GM18873 (cell line): ENCODE data around the gene RASGRF2.

Experiments
- ATAC-seq: cut with Tn5 transposase; IDR thresholded peaks from one replicate; pipeline ENCODE4 v1.9.1; 2021; ENCODE audit warnings: mild to moderate bottlenecking, moderate library complexity, moderate number of reproducible peaks; ENCODE audit not compliant: unreplicated experiment, low FRiP score

The RASGRF2 gene

GRCh38 chr5:81161012-81161601 is 200.9 kb downstream of the RASGRF2 start:
- no peak for ATAC-seq

DNA sequence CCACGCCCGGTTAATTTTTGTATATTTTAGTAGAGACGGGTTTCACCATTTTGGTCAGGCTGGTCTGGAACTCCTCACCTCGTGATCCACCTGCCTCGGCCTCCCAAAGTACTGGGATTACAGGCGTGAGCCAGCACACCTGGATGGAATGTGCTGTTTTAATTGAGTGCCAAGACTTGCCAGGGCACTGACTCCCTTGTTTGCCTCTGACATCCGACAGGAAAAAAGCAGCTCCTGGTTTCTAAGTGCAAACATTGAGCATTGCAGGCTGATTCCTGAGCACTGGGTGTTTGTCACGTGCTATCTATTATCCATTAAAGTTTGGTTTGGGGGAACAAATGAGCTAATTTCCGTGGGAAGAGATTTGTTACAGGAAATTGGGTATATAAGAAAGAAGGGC is 202.3 kb downstream of the RASGRF2 start:
- ATAC-seq: no peak

DNA sequence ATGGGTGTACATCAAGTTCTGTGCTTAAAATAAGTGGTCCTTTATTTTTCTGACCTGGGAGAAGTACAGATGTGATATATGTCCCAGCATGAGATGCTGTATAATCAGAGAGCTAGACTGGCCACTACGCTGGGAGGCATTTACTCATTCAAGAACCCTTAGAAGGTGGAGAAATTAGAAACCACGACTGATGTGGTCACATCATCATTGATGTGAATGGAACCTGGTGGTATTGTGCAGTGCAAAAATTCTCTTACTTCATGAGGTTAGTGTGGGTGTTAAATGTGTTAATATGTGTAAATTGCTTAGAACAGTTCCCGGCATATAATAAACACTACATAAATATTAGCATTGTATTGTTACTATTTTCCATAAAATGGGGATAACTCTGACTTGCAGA is 203.5 kb downstream of the RASGRF2 start:
- ATAC-seq: no peak

DNA sequence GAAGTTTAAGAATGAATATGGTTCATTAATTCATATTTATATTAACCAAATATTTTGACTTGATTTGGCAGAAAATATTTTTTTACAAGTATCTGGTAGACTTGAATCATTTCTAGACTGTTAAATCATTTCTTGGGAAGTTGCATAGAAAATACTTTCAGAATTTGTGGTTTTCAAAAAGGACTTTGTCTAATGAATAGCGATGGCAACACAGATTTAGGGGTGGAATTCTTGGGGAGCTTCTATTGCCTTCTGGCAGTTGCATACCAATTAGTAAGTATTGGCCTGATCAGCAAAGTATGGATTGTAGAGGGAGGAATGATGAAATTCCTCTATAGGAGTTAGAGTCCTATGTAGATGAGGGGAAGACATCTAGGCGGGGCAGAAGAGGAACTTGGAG is 204.3 kb downstream of the RASGRF2 start:
- ATAC-seq: no peak

DNA sequence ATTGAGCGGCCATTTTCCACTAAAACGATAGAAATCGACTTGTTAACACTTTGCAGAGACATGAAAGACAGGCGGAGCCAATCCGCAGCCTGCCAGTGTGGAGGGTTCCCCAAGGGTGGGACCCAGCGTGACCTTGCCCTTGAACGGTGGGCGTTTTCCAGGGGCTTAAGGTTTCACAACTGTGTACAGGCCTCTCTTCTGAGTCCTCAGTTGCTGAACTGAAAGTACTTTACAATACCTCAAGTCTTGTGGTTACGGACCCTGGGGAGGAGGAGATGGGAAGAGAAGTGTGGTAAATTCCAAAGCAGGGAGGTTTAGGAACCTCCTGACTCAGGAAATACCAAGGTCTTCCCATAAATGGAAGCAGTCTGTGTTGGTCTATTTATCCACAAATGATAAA is 204.8 kb downstream of the RASGRF2 start:
- ATAC-seq: no peak

DNA sequence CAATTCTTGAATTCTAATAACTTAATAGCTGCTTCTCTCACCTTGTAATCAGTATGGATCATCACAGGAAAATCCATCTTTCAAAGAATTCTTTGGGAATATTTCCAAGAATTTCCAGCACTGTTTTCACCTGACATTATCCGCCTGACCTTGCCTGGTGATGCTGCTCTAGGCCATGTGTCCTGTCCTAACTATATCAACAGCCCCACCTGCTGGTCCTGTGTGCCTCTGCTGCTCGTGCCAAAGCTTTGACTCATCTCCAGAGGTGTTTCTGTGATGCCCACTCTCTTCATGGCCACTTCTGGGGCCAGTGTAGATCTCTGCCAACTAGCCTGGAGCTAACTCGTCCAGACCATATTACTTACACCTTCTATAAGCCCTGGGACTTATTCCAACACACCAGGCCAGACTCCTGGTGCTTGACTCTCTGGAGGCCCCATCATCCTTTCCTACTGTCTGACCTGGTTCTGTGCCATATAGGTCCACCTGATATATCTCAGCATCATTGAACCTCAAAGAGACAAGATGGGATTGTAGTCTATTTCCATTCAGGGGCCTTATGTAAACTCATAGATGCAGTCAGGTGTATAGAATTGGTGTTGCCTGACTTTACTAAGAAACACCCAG is 205.4 kb downstream of the RASGRF2 start:
- peak; percentile 65 for ATAC-seq

GRCh38 chr5:81166430-81166829 is 206.3 kb downstream of the RASGRF2 start:
- ATAC-seq: no peak

GRCh38 chr5:81167078-81167477 is 206.9 kb downstream of the RASGRF2 start:
- no peak for ATAC-seq

DNA sequence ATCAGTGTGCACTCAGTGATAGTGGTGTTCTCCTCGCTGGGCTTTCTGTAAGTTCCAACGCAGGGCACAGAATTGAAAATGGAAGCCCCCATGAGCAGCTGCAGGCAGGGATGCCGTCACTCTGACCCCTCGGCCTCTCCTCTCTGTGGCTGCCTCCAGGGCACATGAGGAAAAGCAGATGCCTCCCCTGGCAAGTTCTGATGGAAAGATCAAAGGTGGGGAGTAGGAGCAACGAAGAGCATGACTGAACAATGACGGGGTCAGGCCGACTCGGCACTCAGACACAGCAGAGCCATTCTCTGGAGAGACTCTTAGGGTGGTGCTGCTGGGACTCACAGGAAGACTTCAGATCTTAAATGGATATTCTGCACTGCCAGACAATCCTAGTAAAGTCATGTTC is 207.4 kb downstream of the RASGRF2 start:
- no peak for ATAC-seq

GRCh38 chr5:81169924-81170323 is 209.8 kb downstream of the RASGRF2 start:
- ATAC-seq: no peak

- ATAC-seq: no peak
Observed at GRCh38 chr5:81171769-81172168, 211.6 kb downstream of the RASGRF2 start.

DNA sequence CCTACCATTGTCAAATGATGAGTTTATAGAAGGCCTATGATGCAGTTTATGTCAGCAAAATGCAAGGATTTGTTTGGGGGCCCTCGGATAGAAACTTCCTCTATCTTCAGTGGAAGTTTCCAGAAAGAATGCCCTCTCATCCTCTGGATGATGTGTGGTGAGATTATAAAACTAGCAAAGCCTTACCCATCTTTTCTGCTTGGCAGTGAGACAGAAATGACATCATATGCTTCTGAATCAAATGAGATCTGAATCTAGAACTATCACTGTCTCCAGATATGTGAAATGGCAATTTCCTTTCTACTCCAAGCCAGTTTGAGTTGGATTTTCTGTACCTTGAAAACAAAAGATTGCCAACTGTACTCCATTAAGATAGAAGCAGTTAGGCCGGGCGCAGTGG is 212.5 kb downstream of the RASGRF2 start:
- ATAC-seq: no peak

- ATAC-seq: no peak
Observed at GRCh38 chr5:81177061-81177460, 216.9 kb downstream of the RASGRF2 start.

- ATAC-seq: no peak
Observed at GRCh38 chr5:81179959-81180358, 219.8 kb downstream of the RASGRF2 start.

DNA sequence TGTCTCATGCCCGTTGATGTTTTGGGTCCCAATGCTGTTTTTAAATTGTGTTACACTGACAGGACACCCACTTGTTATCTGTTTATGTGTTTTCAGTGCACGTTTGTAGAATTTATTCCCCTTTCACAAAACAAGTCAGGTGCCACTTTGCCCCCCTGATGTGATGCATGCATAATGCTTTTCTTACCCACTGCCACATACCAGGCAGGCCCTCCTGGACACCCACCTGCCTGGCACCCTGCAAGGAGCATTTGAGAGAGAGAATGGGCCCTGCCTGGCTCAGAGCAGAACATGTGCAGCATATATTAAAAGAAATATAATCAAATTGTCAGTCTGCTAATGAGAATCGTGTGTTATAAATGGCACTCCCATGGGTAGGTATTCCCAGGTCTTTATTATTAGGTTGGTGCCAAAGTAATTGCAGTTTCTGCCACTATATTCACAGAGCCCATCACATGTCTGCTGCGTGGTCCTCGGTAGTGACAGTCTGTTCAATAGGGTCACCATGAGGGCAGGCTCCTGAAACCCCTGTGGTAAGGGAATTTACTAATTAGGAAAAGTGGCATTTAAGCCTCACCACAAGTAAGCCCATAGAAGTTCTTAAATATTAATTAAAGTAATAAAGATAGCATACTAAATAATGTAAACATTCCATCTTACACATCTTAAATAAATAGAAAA is 220.8 kb downstream of the RASGRF2 start:
- ATAC-seq: no peak

DNA sequence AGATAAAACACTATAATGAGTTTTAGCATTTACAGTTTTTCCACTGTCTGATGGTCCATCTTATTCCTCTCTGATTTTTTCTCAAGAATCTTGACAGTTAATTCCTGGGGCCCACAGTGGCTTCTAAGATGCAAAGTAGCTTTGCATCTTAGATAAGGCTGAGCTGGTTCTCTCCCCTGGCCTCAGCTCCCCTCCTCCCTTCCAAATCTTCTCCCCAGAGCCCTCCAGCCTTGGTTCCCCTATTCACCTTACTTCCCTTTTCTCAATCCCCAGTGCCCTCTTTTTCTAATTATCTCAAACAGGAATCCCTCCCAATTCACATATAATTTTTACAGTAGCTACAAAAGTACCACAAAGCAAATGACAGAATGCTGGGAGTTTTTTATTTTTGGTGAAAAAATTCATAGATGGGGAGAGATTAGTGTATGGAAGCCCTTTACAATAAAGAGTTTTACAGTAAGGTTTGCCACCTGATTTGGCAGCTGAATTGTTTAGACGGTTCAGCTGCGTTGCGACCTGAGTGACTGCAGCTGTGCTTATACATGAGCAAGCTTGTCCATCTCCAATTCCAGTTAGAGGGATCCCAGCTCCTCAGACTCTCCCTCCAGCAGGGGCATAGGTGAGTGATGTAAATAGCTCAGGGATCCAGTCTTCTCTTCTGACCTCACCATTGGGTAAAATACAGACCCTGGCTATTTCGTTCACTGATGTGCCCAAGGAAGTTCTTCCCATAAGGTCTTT is 221.6 kb downstream of the RASGRF2 start:
- ATAC-seq: no peak

DNA sequence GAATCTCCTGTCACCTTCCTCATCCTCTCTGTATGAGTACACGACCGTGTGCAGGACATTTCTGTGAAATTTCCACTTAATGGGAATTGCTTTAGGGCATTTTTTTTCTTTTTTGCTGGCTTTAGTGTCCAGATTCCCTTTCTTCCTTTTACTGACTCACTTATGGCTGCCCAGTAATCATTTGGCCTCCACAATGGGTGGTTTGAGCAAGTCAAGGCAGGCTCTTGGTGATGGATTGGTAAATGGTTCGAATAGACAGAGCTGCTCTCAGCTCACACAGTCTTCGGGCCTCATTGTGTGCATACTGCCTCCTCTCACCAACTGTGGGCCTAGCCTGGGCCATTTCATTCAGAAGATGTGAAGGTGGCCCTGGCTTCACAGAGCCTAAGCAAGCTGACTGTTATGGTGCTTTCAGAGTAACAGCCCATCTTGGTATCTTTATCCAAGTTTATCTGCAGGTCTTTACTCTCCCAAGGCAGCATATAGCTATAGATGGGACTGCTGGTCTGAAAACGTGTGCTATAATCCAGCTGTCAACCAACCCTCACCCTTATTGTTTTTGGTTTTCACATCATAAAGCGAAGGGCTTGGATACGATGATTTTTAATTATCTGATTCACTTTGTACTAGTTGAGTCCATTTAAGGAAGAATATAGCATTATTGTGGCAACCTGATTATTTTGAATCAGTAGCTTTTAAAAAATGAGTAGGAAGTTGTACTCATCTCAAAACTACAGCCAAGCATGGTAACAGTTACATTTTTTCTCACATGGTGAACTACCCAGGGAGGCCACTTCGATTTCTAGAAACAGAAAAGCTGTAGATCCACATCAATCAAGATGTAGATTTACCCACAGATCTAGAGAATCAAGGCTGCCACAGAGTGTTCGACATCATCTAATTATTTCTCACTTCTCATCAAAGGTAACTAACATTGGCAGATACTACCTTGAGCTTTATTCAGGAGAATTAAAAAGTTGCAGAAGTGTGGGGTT is 222.5 kb downstream of the RASGRF2 start:
- ATAC-seq: no peak

- ATAC-seq: no peak
Observed at GRCh38 chr5:81183811-81184748, 223.9 kb downstream of the RASGRF2 start.

DNA sequence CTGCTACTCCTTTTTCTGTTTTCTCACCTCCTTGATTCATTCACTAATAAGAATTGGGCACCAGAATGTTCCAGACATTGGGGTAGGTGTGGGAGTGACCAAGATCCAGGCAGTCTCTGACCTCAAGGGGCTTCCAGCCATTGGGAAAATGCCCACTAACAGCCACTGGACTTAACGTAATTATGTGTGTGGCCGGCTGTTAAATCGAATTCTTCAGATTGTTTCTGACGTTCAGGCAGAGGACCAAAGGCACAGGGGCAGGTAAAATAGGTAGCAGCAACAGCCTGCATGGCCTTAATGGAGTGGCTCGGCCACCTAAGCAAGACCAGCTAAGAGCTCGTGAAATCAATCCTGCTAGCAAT is 224.6 kb downstream of the RASGRF2 start:
- no peak for ATAC-seq
